Spleen (tissue), 11 donors: ENCODE data around the gene KRTAP10-2. TPM values are rescaled to one million over a fixed set of nuclear protein-coding genes. Genes with fewer than 3 reads are reported as not detected.
"Not testable (repeated sequence)": the region's sequence is repeated elsewhere in the genome, so short reads cannot be mapped to it uniquely, and the experiment has no call there.

Experiments
- DNase-seq: peaks from one replicate; pipeline ENCODE4 v3.0.0-alpha.2; 2020
- H3K27ac ChIP-seq, 8 donors: fragments of 200-600 bp; sonication (generic) in 7 of 8; 1 replicate in 4 of 8; 2 replicates in 4 of 8; pipeline versions ENCODE4 v1.5.0 to v1.8.0; 2016 to 2021; ENCODE audit warnings: inconsistent platforms in 4 of 8, mild to moderate bottlenecking in 4 of 8, moderate library complexity in 1 of 8
- H3K27me3 ChIP-seq, 7 donors: fragments of 200-600 bp; sonication (generic) in 6 of 7; replicated peaks in 1 of 7; 1 replicate in 4 of 7; 2 replicates in 3 of 7; pipeline versions ENCODE4 v1.5.0 to v1.8.0; 2016 to 2021; ENCODE audit warnings: inconsistent platforms in 3 of 7, mild to moderate bottlenecking in 1 of 7
- H3K36me3 ChIP-seq, 6 donors: fragments of 200-600 bp; sonication (generic) in 5 of 6; 1 replicate in 4 of 6; 2 replicates in 2 of 6; pipeline versions ENCODE4 v1.5.0 to v1.8.0; 2016 to 2021; ENCODE audit warnings: inconsistent platforms in 2 of 6
- H3K4me1 ChIP-seq, 6 donors: fragments of 200-600 bp; sonication (generic) in 5 of 6; 1 replicate in 3 of 6; 2 replicates in 3 of 6; pipeline versions ENCODE4 v1.5.0 to v1.8.0; 2016 to 2021; ENCODE audit warnings: inconsistent platforms in 3 of 6
- H3K4me3 ChIP-seq, 8 donors: fragments of 200-600 bp; sonication (generic) in 7 of 8; 1 replicate in 4 of 8; 2 replicates in 4 of 8; pipeline versions ENCODE4 v1.5.0 to v1.8.0; 2016 to 2021; ENCODE audit warnings: inconsistent platforms in 4 of 8, mild to moderate bottlenecking in 4 of 8, moderate library complexity in 2 of 8
- H3K9me3 ChIP-seq, 8 donors: fragments of 200-600 bp; sonication (generic) in 7 of 8; 1 replicate in 4 of 8; 2 replicates in 4 of 8; pipeline versions ENCODE4 v1.5.0 to v1.8.0; 2016 to 2021; ENCODE audit warnings: inconsistent platforms in 4 of 8
- CTCF ChIP-seq, 11 experiments: fragments of 200-600 bp in 7 of 11; fragments of 450-650 bp in 4 of 11; sonication (generic) in 4 of 11; IDR thresholded peaks in 8 of 11; conservative IDR thresholded peaks in 3 of 11; 1 replicate in 7 of 11; 2 replicates in 4 of 11; pipeline versions ENCODE4 v1.4.0 to v1.8.0; 2016 to 2021; ENCODE audit warnings: antibody characterized with exemption in 11 of 11, inconsistent platforms in 4 of 11, mild to moderate bottlenecking in 1 of 11
- POLR2A ChIP-seq, 3 donors: fragments of 450-650 bp; IDR thresholded peaks; one replicate each; pipeline ENCODE4 v1.5.1; 2017; ENCODE audit warnings: antibody characterized with exemption in 3 of 3, mild to moderate bottlenecking in 1 of 3
- POLR2AphosphoS5 ChIP-seq, 3 donors: sonication (generic); formaldehyde crosslinking; IDR thresholded peaks; one replicate each; pipeline ENCODE4 v1.5.1; 2017; ENCODE audit warnings: antibody characterized with exemption in 3 of 3
- WGBS, 5 donors: extraction: QIAGEN DNeasy Blood & Tissue Kit in 3 of 5; methylation state at CpG; one replicate each; pipeline versions ENCODE4 v1.1.5 to v1.1.7; 2013 to 2018; 5-methylcytosine and 5-hydroxymethylcytosine counted together
- intact Hi-C: fragments of 100-400 bp; cut with DNase I; formaldehyde crosslinking; loops from one replicate; pipeline ENCODE4 v1.15.0; 2023; ENCODE audit warnings: low total_unique reads
- polyA plus RNA-seq, 3 donors: library from polyadenylated mRNA; stranded (reverse); fragments of 200-250 nt; gene quantifications; one replicate each; pipeline ENCODE4 v1.2.1, GENCODE V29; 2013
- total RNA-seq, 7 donors: library from RNA; depleted of rRNA in 3 of 7; stranded (reverse); fragments of >200 nt in 3 of 7; fragmentation: NEBNext Ultra II Directional in 4 of 7; extraction: Animal tissue kit (Norgen Biotek cat#: 25700) in 4 of 7; gene quantifications; one replicate each; pipeline versions ENCODE4 v1.1.0 to v1.2.1, GENCODE V29; 2016 to 2021
- donor health status: healthy with polysubstance abuse.
- donor health status: DM: no; HTN: no; CAD: no; lungs with moderate emphysema.
- donor health status: DM: no; HTN: no; CAD: no.
- donor health status: Bipolar disorder and iron deficiency.
- donor health status: healthy.
- donor health status: DM: no; HTN: no; CAD: no.
- donor health status: DM: yes; HTN: yes; CAD: no.

The KRTAP10-2 gene
- total and polyA plus RNA-seq, 10 donors = not detected

- H3K9me3 ChIP-seq = peaks cover 0 to 34% (median 22%) of the 10 kb centered on the region in 8 donors
- H3K4me3 ChIP-seq = no peak overlapping the region
- no peak for DNase-seq
- no peaks in the 10 kb centered on the region for H3K36me3 ChIP-seq
- 71 to 80% (median 77%) methylated on average over 6 of the region's 6 CpGs for WGBS, 5 donors
- H3K4me1 ChIP-seq = no peaks in the 10 kb centered on the region
- no peak overlapping the region for H3K27ac ChIP-seq
- peaks cover 0 to 25% (median 0%) of the 10 kb centered on the region in 7 donors for H3K27me3 ChIP-seq
- TF ChIP-seq POLR2AphosphoS5 (IDR thresholded peaks at IDR 0.05) (no peak), POLR2A (IDR thresholded peaks at IDR 0.05) (no peak), CTCF (IDR thresholded peaks at IDR 0.05 in 8 of 11, conservative IDR thresholded peaks at IDR 0.05 in 3 of 11) (no peak)
- intact Hi-C loops = no loop called here
Measured at GRCh38 chr21:44583800-44584147, 32.5 kb upstream of the KRTAP10-2 start.

DNA sequence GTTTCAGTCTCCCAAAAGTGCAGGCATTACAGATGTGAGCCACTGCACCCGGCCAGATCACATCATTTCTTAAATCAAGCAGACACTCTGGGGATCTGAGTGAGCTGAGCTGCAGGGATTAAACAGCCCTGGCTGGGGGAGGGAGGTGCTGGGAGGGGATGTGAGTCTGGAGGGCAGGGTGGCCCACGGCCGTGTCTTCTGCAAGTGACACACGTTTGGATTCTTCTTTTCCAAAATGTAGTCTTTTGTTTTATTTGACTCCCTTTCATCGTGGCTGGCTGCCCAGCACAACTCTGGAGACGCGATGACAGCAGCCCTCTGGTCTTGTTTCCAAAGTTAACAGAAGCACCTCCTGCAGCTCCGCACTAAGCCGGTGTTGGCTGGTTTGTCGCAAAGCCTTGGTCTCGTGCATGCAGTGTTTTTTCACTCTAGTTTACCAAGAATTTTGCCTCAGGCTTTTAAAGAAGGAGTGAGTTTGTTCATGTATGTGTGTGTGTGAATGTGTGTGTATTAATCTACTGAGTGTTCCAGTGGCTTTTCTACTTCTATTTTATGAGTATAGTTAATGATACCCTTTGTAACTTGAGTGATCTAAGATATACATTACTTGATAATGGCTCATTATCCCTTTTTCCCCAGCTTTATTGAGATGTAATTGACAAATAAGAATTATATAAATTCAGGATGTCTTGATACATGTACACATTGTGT is 31.9 kb upstream of the KRTAP10-2 start:
- Histone ChIP-seq H3K4me3 (no peak overlapping the region), H3K9me3 (peaks cover 0 to 39% (median 22%) of the 10 kb centered on the region in 8 donors), H3K4me1 (no peaks in the 10 kb centered on the region), H3K27ac (no peak overlapping the region), H3K36me3 (no peaks in the 10 kb centered on the region), H3K27me3 (peaks cover 0 to 25% (median 0%) of the 10 kb centered on the region in 7 donors)
- intact Hi-C loops = no loop called here
- WGBS, 5 donors = 50 to 63% (median 54%) methylated on average over 11 of the region's 11 CpGs
- TF ChIP-seq POLR2A (IDR thresholded peaks at IDR 0.05) = no peak
- TF ChIP-seq CTCF (IDR thresholded peaks at IDR 0.05 in 8 of 11, conservative IDR thresholded peaks at IDR 0.05 in 3 of 11) = no peak
- TF ChIP-seq POLR2AphosphoS5 (IDR thresholded peaks at IDR 0.05) = no peak
- no peak for DNase-seq

DNA sequence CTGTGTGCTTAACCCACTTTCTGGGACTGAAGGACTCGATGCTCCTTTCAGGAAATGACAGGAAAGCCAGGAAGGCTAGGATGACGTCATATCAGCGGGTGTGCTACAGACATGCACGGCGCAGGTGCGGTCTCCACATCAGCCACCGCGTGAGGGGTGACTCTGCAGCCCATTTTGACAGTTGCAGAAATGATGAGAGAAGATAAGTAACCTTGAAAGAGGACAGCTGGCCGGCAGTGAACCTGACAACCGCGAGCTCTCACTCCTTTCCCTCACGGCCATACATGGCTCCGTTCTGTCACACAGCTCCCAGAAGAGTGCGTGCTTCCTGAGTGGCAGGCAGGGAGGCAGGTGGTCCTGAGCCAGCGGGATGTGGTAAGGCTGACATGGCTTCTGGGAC is 30.8 kb upstream of the KRTAP10-2 start:
- H3K9me3 ChIP-seq = peaks cover 3 to 51% (median 29%) of the 10 kb centered on the region in 8 donors
- H3K4me1 ChIP-seq = no peaks in the 10 kb centered on the region
- no peak for TF ChIP-seq POLR2AphosphoS5 (IDR thresholded peaks at IDR 0.05)
- TF ChIP-seq POLR2A (IDR thresholded peaks at IDR 0.05) = no peak
- no peak for TF ChIP-seq CTCF (IDR thresholded peaks at IDR 0.05 in 8 of 11, conservative IDR thresholded peaks at IDR 0.05 in 3 of 11)
- H3K4me3 ChIP-seq = no peak overlapping the region
- peak; percentile 31 for DNase-seq
- H3K27ac ChIP-seq = peak overlapping the region in 4 of 8 donors; percentile 26 to 57 (median 50)
- no peaks in the 10 kb centered on the region for H3K36me3 ChIP-seq
- intact Hi-C loops = no loop called here
- WGBS, 5 donors = 61 to 72% (median 66%) methylated on average over 15 of the region's 15 CpGs
- peaks cover 0 to 25% (median 0%) of the 10 kb centered on the region in 7 donors for H3K27me3 ChIP-seq

GRCh38 chr21:44581158-44581557 is 29.9 kb upstream of the KRTAP10-2 start:
- Histone ChIP-seq H3K4me3 (no peak overlapping the region), H3K36me3 (no peaks in the 10 kb centered on the region), H3K4me1 (no peaks in the 10 kb centered on the region), H3K27me3 (peaks cover 0 to 21% (median 0%) of the 10 kb centered on the region in 7 donors), H3K9me3 (peaks cover 3 to 59% (median 38%) of the 10 kb centered on the region in 8 donors), H3K27ac (peak overlapping the region in 5 of 8 donors; percentile 5 to 57 (median 46))
- WGBS, 5 donors = 64 to 81% (median 74%) methylated on average over 3 of the region's 3 CpGs
- TF ChIP-seq POLR2A (IDR thresholded peaks at IDR 0.05) = no peak
- TF ChIP-seq CTCF (IDR thresholded peaks at IDR 0.05 in 8 of 11, conservative IDR thresholded peaks at IDR 0.05 in 3 of 11) = no peak
- no peak for TF ChIP-seq POLR2AphosphoS5 (IDR thresholded peaks at IDR 0.05)
- intact Hi-C loops = no loop called here
- no peak for DNase-seq

DNA sequence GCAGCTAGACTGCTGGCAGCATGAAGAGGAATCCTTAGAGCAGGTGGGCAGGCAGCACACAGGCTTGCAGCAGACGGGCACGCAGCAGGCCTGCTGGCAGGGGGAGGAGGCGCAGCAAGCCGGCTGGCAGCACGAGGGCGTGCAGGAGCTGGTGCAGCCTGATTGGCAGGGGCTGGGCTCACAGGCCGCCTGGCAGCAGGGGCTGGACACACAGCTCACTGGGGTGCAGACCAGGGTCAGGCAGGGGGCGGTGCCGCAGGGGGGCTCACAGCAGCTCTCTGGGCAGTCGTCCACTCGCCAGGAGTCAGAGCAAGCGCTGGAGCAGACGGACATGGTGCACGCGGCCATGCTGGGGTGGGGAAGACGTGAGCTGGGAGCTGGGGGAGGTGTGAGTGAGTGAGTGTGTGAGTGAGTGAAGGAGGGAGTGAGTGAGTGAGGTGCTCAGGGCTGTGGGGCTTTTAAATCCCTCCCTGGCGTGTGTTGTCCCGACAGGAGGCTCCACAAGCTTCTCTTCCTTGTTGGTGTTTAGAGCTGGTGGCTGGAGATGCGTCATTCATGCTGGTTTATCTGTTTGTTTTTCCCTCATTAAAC is 29.0 kb upstream of the KRTAP10-2 start, which contains the start of gene KRTAP10-5:
KRTAP10-5 (minus strand) TSS at position 374 of the 591 bp plus-strand sequence; CDS start at position 348, 26 bp downstream.
- peak within 1 kb of the TSS in 5 of 8 donors; percentile 5 to 57 (median 46) for H3K27ac ChIP-seq
- H3K4me3 ChIP-seq, H3K4me1 ChIP-seq, H3K36me3 ChIP-seq, intact Hi-C loops: not testable (repeated sequence)
- H3K9me3 ChIP-seq = peaks cover 3 to 54% (median 38%) of the 10 kb centered on the region in 8 donors
- 51 to 73% (median 64%) methylated on average over 13 to 19 of the region's 19 CpGs for WGBS, 5 donors
- peak; percentile 57 for DNase-seq
- H3K27me3 ChIP-seq = peaks cover 0 to 14% (median 0%) of the 10 kb centered on the region in 7 donors
